Germinal center (tissue), 1 donor: ENCODE data around the gene TUBAL3.
"Not testable (repeated sequence)": the region's sequence is repeated elsewhere in the genome, so short reads cannot be mapped to it uniquely, and the experiment has no call there.

ENCODE experiments used
- DNase-seq: peaks from one replicate; pipeline ENCODE4 v3.0.0; 2012; ENCODE audit warnings: mixed read lengths, low spot score

TUBAL3 gene

GRCh38 chr10:5423771-5424170, 19.1 kb upstream of the TUBAL3 start:
- DNase-seq = no peak

- no peak for DNase-seq
Measured at GRCh38 chr10:5419466-5420094, 15.0 kb upstream of the TUBAL3 start.

GRCh38 chr10:5418584-5418983, 14.0 kb upstream of the TUBAL3 start:
- DNase-seq = no peak

GRCh38 chr10:5416981-5417380, 12.4 kb upstream of the TUBAL3 start:
- no peak for DNase-seq

- no peak for DNase-seq
Measured at GRCh38 chr10:5413012-5413938, 8.6 kb upstream of the TUBAL3 start.

GRCh38 chr10:5412277-5412941, 7.8 kb upstream of the TUBAL3 start, which contains the start of gene NET1:
TSS of gene NET1 (plus strand) at chr10:5412557. CDS start at chr10:5412693, 136 bp downstream.
- DNase-seq = peak; percentile 90

- no peak for DNase-seq
Measured at GRCh38 chr10:5411941-5412276, 7.3 kb upstream of the TUBAL3 start.

- not testable (repeated sequence) for DNase-seq
Measured at GRCh38 chr10:5410787-5411186, 6.2 kb upstream of the TUBAL3 start.

- no peak for DNase-seq
Measured at GRCh38 chr10:5406918-5407317, 2.3 kb upstream of the TUBAL3 start.

- no peak for DNase-seq
Measured at GRCh38 chr10:5402798-5403197, 1.8 kb downstream of the TUBAL3 start.

- no peak for DNase-seq
Measured at GRCh38 chr10:5400468-5401240, 4.0 kb downstream of the TUBAL3 start.

GRCh38 chr10:5399332-5399731, 5.3 kb downstream of the TUBAL3 start:
- no peak for DNase-seq

- DNase-seq = no peak
Measured at GRCh38 chr10:5396556-5397300, 7.9 kb downstream of the TUBAL3 start.

GRCh38 chr10:5395168-5395567, 9.5 kb downstream of the TUBAL3 start:
- no peak for DNase-seq

- DNase-seq = no peak
Measured at GRCh38 chr10:5393529-5393928, 11.1 kb downstream of the TUBAL3 start.

- no peak for DNase-seq
Measured at GRCh38 chr10:5391790-5392189, 12.8 kb downstream of the TUBAL3 start.

- DNase-seq = no peak
Measured at GRCh38 chr10:5390607-5391205, 13.9 kb downstream of the TUBAL3 start.

GRCh38 chr10:5387169-5387568, 17.5 kb downstream of the TUBAL3 start:
- DNase-seq = no peak

GRCh38 chr10:5385224-5385623, 19.4 kb downstream of the TUBAL3 start:
- no peak for DNase-seq

- no peak for DNase-seq
Measured at GRCh38 chr10:5381187-5381586, 23.4 kb downstream of the TUBAL3 start.

- DNase-seq = not testable (repeated sequence)
Measured at GRCh38 chr10:5380395-5380794, 24.2 kb downstream of the TUBAL3 start.
